H1 (cell line): Measurements from ENCODE around the gene KCNJ9. TPM values are rescaled to one million over a fixed set of nuclear protein-coding genes. Genes with fewer than 3 reads are reported as not detected.

Experiments
- CTCF ChIA-PET: fragments of 300-600 bp; sonication (Branson Sonifier 250); formaldehyde crosslinking; loops from one replicate; lab custom pipeline; 2021; ENCODE audit not compliant: partially characterized antibody; lab: Charles Lee
- POLR2A ChIA-PET: fragments of 300-600 bp; sonication (Branson Sonifier 250); formaldehyde crosslinking; loops from one replicate; lab custom pipeline; 2021; ENCODE audit warnings: inconsistent platforms; ENCODE audit not compliant: partially characterized antibody; lab: Charles Lee
- DNase-seq, 2 experiments: peaks; one replicate each; pipeline versions ENCODE4 v3.0.0 to v3.0.0-alpha.2; 2010 to 2022; ENCODE audit warnings: low spot score in 2 of 2, low read depth in 1 of 2, mixed read lengths in 1 of 2
- FAIRE-seq: peaks from 2 replicates; lab custom pipeline; 2011; peaks lifted over from hg19 to GRCh38; lab: Jason Lieb, UNC
- H2AFZ ChIP-seq: 2 replicates; pipeline ENCODE4 v1.8.1; 2012; ENCODE audit warnings: low read length, inconsistent platforms
- H2AK5ac ChIP-seq: 2 replicates; pipeline ENCODE4 v1.6.1; 2013; ENCODE audit warnings: low read depth, low read length
- H2BK120ac ChIP-seq: replicated peaks from 2 replicates; pipeline ENCODE3; 2013; ENCODE audit warnings: low read depth, low read length, inconsistent platforms
- H2BK12ac ChIP-seq: 2 replicates; pipeline ENCODE4 v1.6.1; 2013; ENCODE audit warnings: low read depth, low read length
- H2BK15ac ChIP-seq: 2 replicates; pipeline ENCODE4 v1.6.1; 2013; ENCODE audit warnings: low read length
- H2BK20ac ChIP-seq: 2 replicates; pipeline ENCODE4 v1.6.1; 2013; ENCODE audit warnings: low read length
- H2BK5ac ChIP-seq: 2 replicates; pipeline ENCODE4 v1.6.1; 2013; ENCODE audit warnings: low read depth, low read length
- H3K14ac ChIP-seq: 2 replicates; pipeline ENCODE4 v1.6.1; 2013; ENCODE audit warnings: inconsistent platforms; ENCODE audit not compliant: insufficient read length
- H3K18ac ChIP-seq: 2 replicates; pipeline ENCODE4 v1.6.1; 2013; ENCODE audit warnings: low read length; ENCODE audit errors: extremely low read depth
- H3K23ac ChIP-seq: 2 replicates; pipeline ENCODE4 v1.6.1; 2013; ENCODE audit warnings: inconsistent platforms; ENCODE audit not compliant: insufficient read length
- H3K23me2 ChIP-seq: 2 replicates; pipeline ENCODE4 v1.6.1; 2013; ENCODE audit warnings: low read depth, low read length
- H3K27ac ChIP-seq: 2 replicates; pipeline ENCODE4 v1.6.1; 2011; ENCODE audit warnings: low read depth, low read length, inconsistent platforms
- H3K27me3 ChIP-seq, 4 experiments: replicated peaks in 1 of 4; 1 replicate in 1 of 4; 2 replicates in 3 of 4; pipeline versions ENCODE4 v1.6.1 to v1.8.1; 2011 to 2013; ENCODE audit warnings: low read length in 3 of 4, mild to moderate bottlenecking in 3 of 4, inconsistent platforms in 2 of 4, mixed read lengths in 2 of 4, moderate library complexity in 1 of 4; ENCODE audit not compliant: control insufficient read depth in 3 of 4, insufficient read depth in 3 of 4; ENCODE audit errors: extremely low read depth in 1 of 4
- H3K36me3 ChIP-seq, 4 experiments: 2 replicates each; pipeline versions ENCODE4 v1.6.1 to v1.8.1; 2011 to 2013; ENCODE audit warnings: mild to moderate bottlenecking in 4 of 4, low read length in 3 of 4, moderate library complexity in 2 of 4, control low read depth in 1 of 4, inconsistent platforms in 1 of 4; ENCODE audit not compliant: insufficient read depth in 4 of 4, control insufficient read depth in 2 of 4
- H3K4ac ChIP-seq: replicated peaks from 2 replicates; pipeline ENCODE3; 2013; ENCODE audit warnings: low read length, low read depth, mixed read lengths, inconsistent platforms; ENCODE audit not compliant: insufficient read length
- H3K4me1 ChIP-seq, 4 experiments: replicated peaks in 1 of 4; 1 replicate in 1 of 4; 2 replicates in 3 of 4; pipeline versions ENCODE4 v1.6.1 to v1.8.1; 2011 to 2013; ENCODE audit warnings: low read length in 3 of 4, inconsistent platforms in 2 of 4, mixed read lengths in 1 of 4; ENCODE audit not compliant: insufficient read depth in 4 of 4, control insufficient read depth in 3 of 4
- H3K4me2 ChIP-seq, 2 experiments: 2 replicates each; pipeline versions ENCODE4 v1.6.1 to v1.8.1; 2011 to 2013; ENCODE audit warnings: low read depth in 2 of 2, low read length in 2 of 2, control low read depth in 1 of 2, inconsistent platforms in 1 of 2, mild to moderate bottlenecking in 1 of 2; ENCODE audit not compliant: insufficient read depth in 1 of 2
- H3K4me3 ChIP-seq, 4 experiments: fragments of 200-600, 300-600 bp in 1 of 4; sonication (generic), shearing (Covaris generic), sonication (Bioruptor Twin) in 1 of 4; 2 replicates each; pipeline versions ENCODE4 v1.5.1 to v1.8.1; 2011 to 2016; ENCODE audit warnings: low read length in 4 of 4, low read depth in 3 of 4, control low read depth in 2 of 4, inconsistent platforms in 2 of 4, mild to moderate bottlenecking in 2 of 4, mixed read lengths in 1 of 4, moderate library complexity in 1 of 4; ENCODE audit not compliant: insufficient read depth in 2 of 4; ENCODE audit errors: extremely low read depth in 1 of 4
- H3K56ac ChIP-seq: replicated peaks from 2 replicates; pipeline ENCODE3; 2013; ENCODE audit warnings: low read depth, mild to moderate bottlenecking, mixed read lengths, low read length, inconsistent platforms; ENCODE audit not compliant: insufficient read length
- H3K79me1 ChIP-seq: 2 replicates; pipeline ENCODE4 v1.6.1; 2013; ENCODE audit warnings: low read depth, low read length, control low read depth
- H3K79me2 ChIP-seq, 2 experiments: 2 replicates each; pipeline versions ENCODE4 v1.6.1 to v1.8.1; 2012 to 2013; ENCODE audit warnings: low read length in 2 of 2, mild to moderate bottlenecking in 2 of 2, inconsistent platforms in 1 of 2; ENCODE audit not compliant: insufficient read depth in 2 of 2, control insufficient read depth in 1 of 2
- H3K9ac ChIP-seq, 4 experiments: replicated peaks in 1 of 4; 1 replicate in 1 of 4; 2 replicates in 3 of 4; pipeline versions ENCODE4 v1.6.1 to v1.8.1; 2011 to 2013; ENCODE audit warnings: low read depth in 3 of 4, low read length in 3 of 4, control low read depth in 2 of 4, mild to moderate bottlenecking in 2 of 4, moderate library complexity in 2 of 4, inconsistent platforms in 1 of 4; ENCODE audit errors: extremely low read depth in 1 of 4
- H3K9me3 ChIP-seq, 2 experiments: 2 replicates each; pipeline versions ENCODE4 v1.6.1 to v1.8.1; 2012 to 2013; ENCODE audit warnings: mild to moderate bottlenecking in 2 of 2, moderate library complexity in 2 of 2, control low read depth in 1 of 2, inconsistent platforms in 1 of 2, low read depth in 1 of 2, low read length in 1 of 2, mixed read lengths in 1 of 2; ENCODE audit not compliant: insufficient read depth in 2 of 2
- H4K20me1 ChIP-seq, 2 experiments: replicated peaks in 1 of 2; 2 replicates each; pipeline versions ENCODE3 to v1.8.1; 2011 to 2013; ENCODE audit warnings: inconsistent platforms in 2 of 2, low read length in 2 of 2, mild to moderate bottlenecking in 1 of 2; ENCODE audit not compliant: insufficient read depth in 2 of 2, control insufficient read depth in 1 of 2
- H4K5ac ChIP-seq: 2 replicates; pipeline ENCODE4 v1.6.1; 2013; ENCODE audit warnings: low read length, low read depth, mixed read lengths, inconsistent platforms; ENCODE audit not compliant: insufficient read length
- H4K8ac ChIP-seq: 2 replicates; pipeline ENCODE4 v1.8.0; 2013; ENCODE audit warnings: mild to moderate bottlenecking, moderate library complexity, low read length, inconsistent platforms; ENCODE audit not compliant: insufficient read depth; ENCODE audit errors: extremely low read depth
- H4K91ac ChIP-seq: replicated peaks from 2 replicates; pipeline ENCODE3; 2013; ENCODE audit warnings: low read length, mixed read lengths, inconsistent platforms; ENCODE audit not compliant: insufficient read length
- ASH2L ChIP-seq: fragments of 200-600, 300-600 bp; sonication (generic); IDR thresholded peaks from one replicate; pipeline ENCODE4 v1.7.1; 2017; ENCODE audit warnings: low read length
- BACH1 ChIP-seq: IDR thresholded peaks from 2 replicates; pipeline ENCODE4 v1.6.1; 2012; ENCODE audit warnings: low read length, improper control_type of control experiment
- CEBPB ChIP-seq: IDR thresholded peaks from 2 replicates; pipeline ENCODE4 v1.6.1; 2012; ENCODE audit warnings: low read depth, low read length
- SP4 ChIP-seq: IDR thresholded peaks from 2 replicates; pipeline ENCODE4 v1.6.1; 2012; ENCODE audit warnings: low read length, inconsistent platforms
- WGBS, 2 experiments: shearing (Covaris generic) in 1 of 2; methylation state at CpG; one replicate each; pipeline versions ENCODE4 v1.1.6 to v1.1.7; 2013 to 2015; ENCODE audit warnings: low lambda C conversion rate in 2 of 2, mixed read lengths in 2 of 2, inconsistent platforms in 1 of 2, low coverage in 1 of 2, missing lambda C conversion rate in 1 of 2; ENCODE audit not compliant: insufficient replicate concordance in 2 of 2, insufficient coverage in 1 of 2, insufficient read length in 1 of 2; ENCODE audit errors: extremely low coverage in 1 of 2, missing lambda C conversion rate in 1 of 2; 5-methylcytosine and 5-hydroxymethylcytosine counted together
- polyA plus RNA-seq, 7 experiments: library from polyadenylated mRNA; depleted of rRNA in 3 of 7; stranded (reverse) in 5 of 7; unstranded in 2 of 7; fragments of >200 nt in 5 of 7; fragments of 200-250 nt in 2 of 7; gene quantifications; 1 replicate in 5 of 7; 2 replicates in 1 of 7; 4 replicates in 1 of 7; pipeline versions ENCODE4 v1.2.1 to v1.2.3, GENCODE V29; 2011 to 2013; ENCODE audit warnings: missing spikeins in 2 of 7, mixed read lengths in 2 of 7
- total RNA-seq: library from RNA; stranded (reverse); fragmentation: NEBNext Ultra II Directional; extraction: Animal tissue kit (Norgen Biotek cat#: 25700); gene quantifications from 2 replicates; pipeline ENCODE4 v1.2.1, GENCODE V29; 2021

KCNJ9 gene
- total and polyA plus RNA-seq, 2 of the 8 experiments (the other 6 are each of a cell fraction or from before 2014, with no cell fraction given): 0.02 to 0.13 TPM

DNA sequence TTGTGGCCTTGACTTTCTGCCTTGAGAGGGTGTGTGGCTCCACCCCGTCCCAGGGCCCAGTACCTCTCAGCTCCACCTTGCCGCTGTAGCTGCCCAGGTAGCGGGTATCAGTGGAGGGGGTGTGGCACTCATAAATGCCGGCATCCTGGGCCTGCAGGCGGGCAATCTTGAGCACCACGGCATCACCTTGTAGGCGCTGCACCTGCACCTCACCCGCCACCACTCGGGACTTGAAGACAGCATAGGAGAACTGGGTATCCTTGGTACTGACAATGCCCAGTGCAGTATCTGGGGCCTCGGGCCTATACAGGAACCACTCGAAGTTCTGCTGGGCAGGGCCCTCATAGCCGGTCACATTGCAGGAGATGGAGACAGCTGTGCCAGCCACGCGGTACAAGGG lies 13.5 kb downstream of the KCNJ9 start:
- Histone ChIP-seq H3K79me2 (peaks cover 0 to 36% of the 10 kb centered on the region in 2 experiments; a peak in 2 of 4 replicates), H2BK5ac (0 out of 2 replicates have a peak overlapping the region, but pooled peaks have one; percentile 41), H4K8ac (no peak overlapping the region), H2BK20ac (peak overlapping the region; percentile 25; the same call in 1 of the 2 replicates), H2BK15ac (peak overlapping the region; percentile 31; the same call in 1 of the 2 replicates), H2BK12ac (peak overlapping the region; percentile 99; the same call in 1 of the 2 replicates), H3K23ac (no peak overlapping the region), H2AFZ (no peak overlapping the region), H3K79me1 (peaks cover 14% of the 10 kb centered on the region), H2BK120ac (no peak overlapping the region), H3K27me3 (no peaks in the 10 kb centered on the region), H3K56ac (no peak overlapping the region), H4K91ac (peak overlapping the region; percentile 96), H3K4me2 (peak overlapping the region in 1 of 2 experiments; percentile 71; a peak in 1 of 4 replicates), H2AK5ac (peak overlapping the region; percentile 91; the same call in 1 of the 2 replicates), H3K18ac (peak overlapping the region; percentile 98; the same call in 1 of the 2 replicates), H3K4me1 (peaks cover 9 to 38% (median 29%) of the 10 kb centered on the region in 4 experiments), H3K4ac (no peak overlapping the region), H3K27ac (peak overlapping the region; percentile 25; the same call in 1 of the 2 replicates), H3K9ac (no peak overlapping the region), H4K5ac (no peak overlapping the region), H3K9me3 (no peaks in the 10 kb centered on the region; a peak in 1 of 4 replicates), H3K36me3 (peaks cover 10 to 35% (median 22%) of the 10 kb centered on the region in 4 experiments), H4K20me1 (peaks cover 0 to 4% of the 10 kb centered on the region in 2 experiments), H3K14ac (no peak overlapping the region), H3K4me3 (no peak overlapping the region), H3K23me2 (peaks cover 19% of the 10 kb centered on the region)
- FAIRE-seq: no peak
- POLR2A ChIA-PET: interaction anchor here (1.1 to 5.1 kb wide), 5 partner anchors 8 to 167 kb away, joined by 3 to 39 read pairs (median 5); partner anchors contain the start of genes DCAF8 and KCNJ10
- CTCF ChIA-PET: interaction anchor here (1.0 to 50.1 kb wide), 6 partner anchors 9 to 157 kb away, joined by 3 to 1874 read pairs (median 8); partner anchors contain the start of genes KCNJ10 and KCNJ9
- WGBS, 2 experiments: 94% methylated on average over 14 of the region's 14 CpGs; no CpG with 5 or more reads in 1 of the 2 experiments
- no peak for DNase-seq
- TF ChIP-seq ASH2L (no peak), BACH1 (no peak), CEBPB (no peak), SP4 (no peak)
